AG04449 (cell line): Measurements from ENCODE around the gene LRRC8C.

Experiments
- CTCF ChIA-PET: fragments of 350-600 bp; formaldehyde crosslinking; extraction: SDS; loops from one replicate; lab custom pipeline; 2021; ENCODE audit warnings: antibody characterized with exemption; lab: Yijun Ruan, JAX
- POLR2A ChIA-PET: fragments of 400-600, 350-600 bp; formaldehyde crosslinking; extraction: SDS; loops from one replicate; lab custom pipeline; 2020; ENCODE audit warnings: antibody characterized with exemption, inconsistent platforms; lab: Yijun Ruan, JAX
- DNase-seq: peaks from one replicate; pipeline ENCODE4 v3.0.0-alpha.2; 2010; ENCODE audit warnings: low read depth, low spot score
- H3K4me3 ChIP-seq: 2 replicates; pipeline ENCODE4 v1.5.1; 2011; ENCODE audit warnings: low read depth, mild to moderate bottlenecking, control low read depth, low read length
- CTCF ChIP-seq: IDR thresholded peaks from one replicate; pipeline ENCODE4 v1.5.1; 2011; ENCODE audit warnings: mild to moderate bottlenecking, moderate library complexity, low read length, control low read depth, inconsistent platforms; ENCODE audit not compliant: insufficient read depth; ENCODE audit errors: missing control alignments

Gene LRRC8C

GRCh38 chr1:89599332-89599630 lies 33.6 kb upstream of the LRRC8C start:
- H3K4me3 ChIP-seq = no peak overlapping the region
- ChIA-PET CTCF (interaction anchor here (0.5 to 13.9 kb wide), 17 partner anchors 9 to 615 kb away, joined by 3 to 168 read pairs (median 5); no protein-coding TSS in a partner anchor), POLR2A (no interaction called here)
- no peak for DNase-seq
- no peak for TF ChIP-seq CTCF

- ChIA-PET POLR2A (no interaction called here), CTCF (interaction anchor here (1.0 to 13.9 kb wide), 11 partner anchors 11 to 164 kb away, joined by 3 to 168 read pairs (median 5); no protein-coding TSS in a partner anchor)
- no peak for DNase-seq
- TF ChIP-seq CTCF = no peak
- no peak overlapping the region for H3K4me3 ChIP-seq
These were observed 32.3 kb upstream of the LRRC8C start for GRCh38 chr1:89600451-89601224.

- no peak overlapping the region for H3K4me3 ChIP-seq
- TF ChIP-seq CTCF = no peak
- POLR2A ChIA-PET = no interaction called here
- CTCF ChIA-PET = interaction anchor here (0.9 to 13.9 kb wide), 8 partner anchors 8 to 162 kb away, joined by 3 to 168 read pairs (median 8); no protein-coding TSS in a partner anchor
- no peak for DNase-seq
These were observed 30.0 kb upstream of the LRRC8C start for GRCh38 chr1:89602871-89603404.

- POLR2A ChIA-PET = no interaction called here
- DNase-seq = peak; percentile 19
- TF ChIP-seq CTCF = no peak
- CTCF ChIA-PET = interaction anchor here (0.8 to 13.9 kb wide), 12 partner anchors 9 to 161 kb away, joined by 3 to 168 read pairs (median 6); partner anchors contain the start of gene LRRC8C
- H3K4me3 ChIP-seq = no peak overlapping the region
These were observed 29.1 kb upstream of the LRRC8C start for GRCh38 chr1:89603651-89604413.

- TF ChIP-seq CTCF = no peak
- DNase-seq = no peak
- ChIA-PET CTCF (interaction anchor here (0.8 to 13.9 kb wide), 13 partner anchors 10 to 160 kb away, joined by 3 to 168 read pairs (median 6); partner anchors contain the start of gene LRRC8C), POLR2A (no interaction called here)
- no peak overlapping the region for H3K4me3 ChIP-seq
These were observed 28.5 kb upstream of the LRRC8C start for GRCh38 chr1:89604414-89604735.

GRCh38 chr1:89605692-89606091 lies 27.2 kb upstream of the LRRC8C start:
- ChIA-PET CTCF (interaction anchor here (1.7 to 13.9 kb wide), 7 partner anchors 8 to 159 kb away, joined by 4 to 168 read pairs (median 9); no protein-coding TSS in a partner anchor), POLR2A (no interaction called here)
- DNase-seq = no peak
- no peak overlapping the region for H3K4me3 ChIP-seq
- TF ChIP-seq CTCF = no peak
